IMR-90 (cell line): Measurements from ENCODE around the gene TNIP1. TPM values are rescaled to one million over a fixed set of nuclear protein-coding genes. Genes with fewer than 3 reads are reported as not detected.

Source experiments
- ATAC-seq: fragments of 200-7000 bp; cut with Tn5 transposase; 2 replicates; pipeline ENCODE4 v1.9.1; 2020; ENCODE audit warnings: low read depth, mild to moderate bottlenecking, moderate library complexity
- BruUV-seq: library from RNA; stranded (reverse); fragments of 400-500 nt; replicated peaks from 2 replicates; lab custom pipeline; 2021; lab: Mats Ljungman, UMichigan
- CTCF ChIA-PET: fragments of 300-600 bp; formaldehyde crosslinking; extraction: SDS; loops from one replicate; lab custom pipeline; 2021; ENCODE audit warnings: antibody characterized with exemption; lab: Yijun Ruan, JAX
- POLR2A ChIA-PET: fragments of 300-600 bp; sonication (Branson Sonifier 250); formaldehyde crosslinking; loops from one replicate; lab custom pipeline; 2022; ENCODE audit warnings: antibody characterized with exemption; ENCODE audit not compliant: unreplicated experiment; lab: Charles Lee
- DNase-seq: peaks from one replicate; pipeline ENCODE4 v3.0.0; 2013
- H2AFZ ChIP-seq: replicated peaks from 2 replicates; pipeline ENCODE3; 2013; ENCODE audit warnings: low read length, mild to moderate bottlenecking; ENCODE audit not compliant: poor library complexity
- H2AK5ac ChIP-seq: 2 replicates; pipeline ENCODE4 v1.6.1; 2013; ENCODE audit warnings: low read depth, low read length, inconsistent platforms
- H2AK9ac ChIP-seq: replicated peaks from 2 replicates; pipeline ENCODE3; 2013; ENCODE audit warnings: mild to moderate bottlenecking, low read depth, low read length, moderate library complexity; ENCODE audit not compliant: poor library complexity
- H2BK120ac ChIP-seq: 2 replicates; pipeline ENCODE4 v1.6.1; 2013; ENCODE audit warnings: low read depth, low read length, inconsistent platforms
- H2BK15ac ChIP-seq: 3 replicates; pipeline ENCODE4 v1.6.1; 2013; ENCODE audit warnings: low read depth, low read length, inconsistent platforms
- H2BK20ac ChIP-seq: 2 replicates; pipeline ENCODE4 v1.6.1; 2013; ENCODE audit warnings: low read depth, mild to moderate bottlenecking, inconsistent platforms, low read length, moderate library complexity
- H2BK5ac ChIP-seq: 2 replicates; pipeline ENCODE4 v1.6.1; 2013; ENCODE audit warnings: mild to moderate bottlenecking, low read depth, low read length, inconsistent platforms; ENCODE audit not compliant: poor library complexity, severe bottlenecking
- H3K14ac ChIP-seq: replicated peaks from 2 replicates; pipeline ENCODE4 v1.6.1; 2013; ENCODE audit warnings: low read depth, low read length, inconsistent platforms
- H3K18ac ChIP-seq: 2 replicates; pipeline ENCODE4 v1.6.1; 2013; ENCODE audit warnings: low read depth, low read length, control low read depth
- H3K23ac ChIP-seq: 2 replicates; pipeline ENCODE4 v1.6.1; 2013; ENCODE audit warnings: low read depth, low read length, inconsistent platforms
- H3K27ac ChIP-seq: 2 replicates; pipeline ENCODE4 v1.5.1; 2013; ENCODE audit warnings: mild to moderate bottlenecking, control low read depth, low read length; ENCODE audit not compliant: insufficient read depth
- H3K27me3 ChIP-seq: 2 replicates; pipeline ENCODE4 v1.6.1; 2013; ENCODE audit warnings: low read length; ENCODE audit not compliant: control insufficient read depth, insufficient read depth
- H3K36me3 ChIP-seq: 2 replicates; pipeline ENCODE4 v1.6.1; 2013; ENCODE audit warnings: low read length, mixed read lengths; ENCODE audit not compliant: control insufficient read depth, insufficient read depth
- H3K4ac ChIP-seq: 2 replicates; pipeline ENCODE4 v1.6.1; 2013; ENCODE audit warnings: low read depth, low read length, inconsistent platforms
- H3K4me1 ChIP-seq: 2 replicates; pipeline ENCODE4 v1.6.1; 2013; ENCODE audit warnings: low read length, mixed read lengths; ENCODE audit not compliant: control insufficient read depth, insufficient read depth
- H3K4me2 ChIP-seq: 2 replicates; pipeline ENCODE4 v1.6.1; 2013; ENCODE audit warnings: low read depth, mild to moderate bottlenecking, control low read depth, low read length, moderate library complexity
- H3K4me3 ChIP-seq: 2 replicates; pipeline ENCODE4 v1.5.1; 2013; ENCODE audit warnings: low read depth, mild to moderate bottlenecking, control low read depth, low read length, moderate library complexity; ENCODE audit not compliant: insufficient read depth
- H3K56ac ChIP-seq: 2 replicates; pipeline ENCODE4 v1.6.1; 2013; ENCODE audit warnings: low read length, inconsistent platforms; ENCODE audit not compliant: insufficient read depth; ENCODE audit errors: extremely low read depth
- H3K79me1 ChIP-seq, 2 experiments: 2 replicates each; pipeline ENCODE4 v1.6.1; 2013; ENCODE audit warnings: low read length in 2 of 2, inconsistent platforms in 1 of 2, low read depth in 1 of 2
- H3K9ac ChIP-seq: 2 replicates; pipeline ENCODE4 v1.6.1; 2013; ENCODE audit warnings: low read depth, low read length, control low read depth
- H3K9me1 ChIP-seq: 2 replicates; pipeline ENCODE4 v1.6.1; 2013; ENCODE audit warnings: low read length, inconsistent platforms; ENCODE audit not compliant: insufficient read depth
- H3K9me3 ChIP-seq: 2 replicates; pipeline ENCODE4 v1.6.1; 2013; ENCODE audit warnings: low read length; ENCODE audit not compliant: control insufficient read depth, insufficient read depth
- H4K20me1 ChIP-seq: 2 replicates; pipeline ENCODE4 v1.6.1; 2013; ENCODE audit warnings: low read length, inconsistent platforms; ENCODE audit not compliant: insufficient read depth
- H4K5ac ChIP-seq: 2 replicates; pipeline ENCODE4 v1.6.1; 2013; ENCODE audit warnings: mild to moderate bottlenecking, low read depth, low read length, control low read depth
- H4K8ac ChIP-seq, 2 experiments: 2 replicates each; pipeline ENCODE4 v1.6.1; 2013; ENCODE audit warnings: low read depth in 2 of 2, low read length in 2 of 2, control low read depth in 1 of 2, inconsistent platforms in 1 of 2
- H4K91ac ChIP-seq: 2 replicates; pipeline ENCODE4 v1.6.1; 2013; ENCODE audit warnings: low read depth, low read length, inconsistent platforms; ENCODE audit not compliant: insufficient read depth
- FOS ChIP-seq: fragments of 150-350 bp; IDR thresholded peaks from 2 replicates; pipeline ENCODE4 v1.6.1; 2016; ENCODE audit warnings: low read depth, low read length
- whole genome bisulfite sequencing, 2 experiments: methylation state at CpG; one replicate each; pipeline versions ENCODE4 v1.1.5 to v1.1.7; 2013; ENCODE audit warnings: missing lambda C conversion rate in 2 of 2; ENCODE audit not compliant: insufficient read length in 1 of 2; ENCODE audit errors: extremely low coverage in 2 of 2; 5-methylcytosine and 5-hydroxymethylcytosine counted together
- dilution Hi-C: fragments of 300-500 bp; cut with HindIII; formaldehyde crosslinking; loops from one replicate; pipeline ENCODE4 v1.14.3; 2018; ENCODE audit warnings: low sequenced_read_pairs; ENCODE audit not compliant: unreplicated experiment
- in situ Hi-C: fragments of 300-500 bp; cut with MboI; formaldehyde crosslinking; loops from 3 replicates; pipeline ENCODE4 v1.14.3; 2019; ENCODE audit warnings: low sequenced_read_pairs, inconsistent platforms, mixed read lengths
- intact Hi-C: fragments of 100-400 bp; cut with micrococcal nuclease; formaldehyde crosslinking; loops from 2 replicates; pipeline ENCODE4 v1.10.0; 2022
- polyA plus RNA-seq, 3 experiments: library from polyadenylated mRNA; depleted of rRNA; stranded (reverse); fragments of >200 nt; gene quantifications; 2 replicates each; pipeline ENCODE4 v1.2.3, GENCODE V29; 2012; ENCODE audit warnings: low replicate concordance in 1 of 3
- total RNA-seq: library from RNA; depleted of rRNA; stranded (reverse); fragments of >200 nt; gene quantifications from 2 replicates; pipeline ENCODE4 v1.2.3, GENCODE V29; 2012

Gene TNIP1
- total and polyA plus RNA-seq, 2 of the 4 experiments (the other 2 are of a cell fraction), result 63.8 to 92.8 TPM

DNA sequence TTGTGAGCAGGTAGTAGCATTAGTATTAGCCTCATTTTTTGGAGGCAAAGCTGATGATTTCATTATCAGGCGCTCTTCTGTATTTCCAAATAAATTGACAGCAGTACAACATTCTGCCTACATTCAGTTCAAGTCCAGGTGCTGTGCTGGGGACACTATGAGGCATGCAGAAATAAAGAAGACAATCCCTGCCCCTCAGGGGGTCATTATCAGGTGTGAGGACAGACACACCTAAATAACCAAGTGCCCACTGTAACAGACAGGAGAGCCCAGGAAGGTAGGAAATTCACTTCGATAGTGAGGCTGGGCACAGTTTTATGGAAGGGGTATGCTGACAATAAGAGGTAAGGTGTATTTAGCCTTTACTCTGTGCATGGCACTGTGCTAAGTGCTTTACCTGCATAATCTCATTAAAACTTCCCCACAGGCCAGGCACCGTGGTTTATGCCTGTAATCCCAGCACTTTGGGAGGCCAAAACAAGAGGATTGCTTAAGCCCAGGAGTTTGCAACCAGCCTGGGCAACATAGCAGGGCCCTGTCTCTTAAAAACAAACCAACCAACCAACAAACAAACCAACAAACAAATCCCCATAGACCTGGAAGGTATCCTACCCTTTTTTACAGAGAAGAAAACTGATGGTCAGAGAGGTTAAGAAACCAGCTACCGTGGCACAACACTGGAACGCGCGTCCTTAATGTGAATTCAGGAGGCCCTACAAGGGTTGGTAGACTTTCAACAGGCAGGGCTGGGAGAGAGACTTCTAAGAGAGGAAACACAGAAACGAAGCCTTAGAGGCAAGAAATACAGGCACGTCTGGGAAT, 77.9 kb downstream of the TNIP1 start:
- in situ Hi-C loops, result no loop called here
- Histone ChIP-seq H3K27ac (no peak overlapping the region), H4K91ac (no peak overlapping the region), H3K36me3 (no peaks in the 10 kb centered on the region), H2BK15ac (no peak overlapping the region), H4K8ac (no peak overlapping the region), H2AFZ (no peak overlapping the region), H3K18ac (peak overlapping the region; percentile 4; the same call in 1 of the 2 replicates), H3K27me3 (peaks cover 11% of the 10 kb centered on the region), H3K9me3 (no peaks in the 10 kb centered on the region), H3K9me1 (peaks cover 7% of the 10 kb centered on the region; the same call in 1 of the 2 replicates), H2AK5ac (no peak overlapping the region), H3K23ac (no peak overlapping the region), H4K5ac (no peak overlapping the region), H3K79me1 (no peaks in the 10 kb centered on the region), H3K4me1 (peaks cover 12% of the 10 kb centered on the region; the same call in 1 of the 2 replicates), H3K56ac (no peak overlapping the region), H4K20me1 (no peaks in the 10 kb centered on the region), H3K9ac (no peak overlapping the region), H2AK9ac (no peak overlapping the region), H3K4me3 (no peak overlapping the region), H3K14ac (no peak overlapping the region), H3K4me2 (no peak overlapping the region), H2BK5ac (no peak overlapping the region), H3K4ac (no peak overlapping the region), H2BK120ac (no peak overlapping the region), H2BK20ac (no peak overlapping the region)
- ChIA-PET CTCF (interaction anchor here (0.6 to 1.4 kb wide), 6 partner anchors 48 to 651 kb away, joined by 3 to 12 read pairs (median 5); no protein-coding TSS in a partner anchor), POLR2A (no interaction called here)
- dilution Hi-C loops, result no loop called here
- BruUV-seq, result no TSS peak
- no peak for TF ChIP-seq FOS
- ATAC-seq (no peak), DNase-seq (no peak)
- intact Hi-C loops, result loop anchor here (1.0 to 5.0 kb wide), 5 partner anchors 48 to 649 kb away; no protein-coding TSS in a partner anchor
- WGBS, 2 experiments, result 29% methylated on average over 1 of the region's 9 CpGs; no CpG with 5 or more reads in 1 of the 2 experiments
